Measurements from ENCODE around the gene INPP5E. TPM values are rescaled to one million over a fixed set of nuclear protein-coding genes. Genes with fewer than 3 reads are reported as not detected.

The INPP5E gene
- total RNA-seq, 1 donor: 8.3 TPM

DNA sequence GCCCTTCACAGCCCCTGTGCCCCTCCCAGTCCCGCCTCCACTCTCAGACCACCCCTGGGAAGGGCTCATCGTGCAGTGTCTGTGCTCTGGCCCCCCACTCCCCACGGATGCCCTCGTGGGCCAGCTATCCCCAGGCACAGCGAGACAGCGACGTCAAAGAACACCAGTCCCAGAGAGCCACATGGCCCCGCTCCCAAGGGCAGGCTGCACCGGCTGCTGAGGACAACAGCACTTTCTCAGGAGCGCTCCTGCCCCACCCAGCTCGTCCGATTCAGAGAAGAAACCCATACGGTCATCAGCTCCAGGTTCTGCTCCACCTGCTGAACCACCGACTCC is 34.9 kb downstream of the INPP5E start:
- no peak overlapping the region for H3K4me2 ChIP-seq (ENCODE audit: insufficient read depth, low read length)

DNA sequence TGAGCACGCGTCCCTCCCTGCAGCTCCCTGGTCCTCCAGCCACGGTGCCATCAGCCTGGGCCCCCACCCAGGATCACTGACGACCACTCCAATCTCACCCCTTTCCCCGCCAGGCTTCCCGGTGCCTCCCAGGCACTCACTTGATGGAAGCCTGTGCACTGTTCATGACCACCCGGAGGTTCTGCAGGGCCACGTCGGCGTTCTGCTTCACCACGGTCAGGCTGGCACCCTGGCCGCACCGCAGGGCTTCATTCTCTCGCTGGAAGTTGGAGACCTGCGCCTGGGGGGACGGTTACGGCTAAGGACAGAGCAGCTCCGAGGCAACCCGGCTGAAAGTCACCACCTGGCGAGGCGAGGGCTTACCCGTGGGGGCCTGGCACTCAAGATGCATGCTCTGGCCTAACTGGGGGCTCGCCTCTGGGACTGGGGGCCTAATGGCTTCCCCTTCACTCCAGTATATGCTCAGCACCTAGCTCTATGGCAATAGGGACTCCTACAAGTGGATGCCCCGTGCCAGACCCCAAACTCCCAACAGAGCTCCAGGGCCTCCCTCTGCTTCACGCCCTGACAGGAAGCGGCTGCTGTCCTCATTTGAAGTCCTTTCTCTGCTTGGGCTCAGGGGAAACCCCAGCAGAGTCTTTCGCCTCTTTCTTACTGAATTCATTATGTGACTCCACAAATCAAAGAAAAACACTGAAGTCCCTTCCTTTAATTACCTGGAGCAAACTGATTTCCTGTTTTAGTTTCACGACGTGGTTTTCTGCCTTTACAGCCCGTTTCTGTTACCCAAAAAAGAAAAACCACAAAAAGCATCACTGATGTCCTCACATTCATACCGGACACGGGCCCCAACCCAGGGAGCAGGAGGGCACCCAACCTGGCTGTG is 35.5 kb downstream of the INPP5E start:
- peaks cover 4% of the 10 kb centered on the region for H4K20me1 ChIP-seq (ENCODE audit: insufficient read depth, low read length)
- TF ChIP-seq, protein P1, sequence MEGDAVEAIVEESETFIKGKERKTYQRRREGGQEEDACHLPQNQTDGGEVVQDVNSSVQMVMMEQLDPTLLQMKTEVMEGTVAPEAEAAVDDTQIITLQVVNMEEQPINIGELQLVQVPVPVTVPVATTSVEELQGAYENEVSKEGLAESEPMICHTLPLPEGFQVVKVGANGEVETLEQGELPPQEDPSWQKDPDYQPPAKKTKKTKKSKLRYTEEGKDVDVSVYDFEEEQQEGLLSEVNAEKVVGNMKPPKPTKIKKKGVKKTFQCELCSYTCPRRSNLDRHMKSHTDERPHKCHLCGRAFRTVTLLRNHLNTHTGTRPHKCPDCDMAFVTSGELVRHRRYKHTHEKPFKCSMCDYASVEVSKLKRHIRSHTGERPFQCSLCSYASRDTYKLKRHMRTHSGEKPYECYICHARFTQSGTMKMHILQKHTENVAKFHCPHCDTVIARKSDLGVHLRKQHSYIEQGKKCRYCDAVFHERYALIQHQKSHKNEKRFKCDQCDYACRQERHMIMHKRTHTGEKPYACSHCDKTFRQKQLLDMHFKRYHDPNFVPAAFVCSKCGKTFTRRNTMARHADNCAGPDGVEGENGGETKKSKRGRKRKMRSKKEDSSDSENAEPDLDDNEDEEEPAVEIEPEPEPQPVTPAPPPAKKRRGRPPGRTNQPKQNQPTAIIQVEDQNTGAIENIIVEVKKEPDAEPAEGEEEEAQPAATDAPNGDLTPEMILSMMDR (IDR thresholded peaks at IDR 0.05; ENCODE audit: extremely low read depth, low read depth, low read length): no peak

More for the DNA sequence above, 34.9 kb downstream of the INPP5E start:
- no peak overlapping the region for H3K4me3 ChIP-seq (ENCODE audit: insufficient read depth, low read length)
- H3K4me1 ChIP-seq (ENCODE audit: insufficient read depth, low read length): peaks cover 12% of the 10 kb centered on the region
- TF ChIP-seq, protein P1 (IDR thresholded peaks at IDR 0.05; ENCODE audit: extremely low read depth, low read depth, low read length): no peak
- no peak for DNase-seq (ENCODE audit: insufficient read length, low spot score, missing footprints)
- H2AFZ ChIP-seq (ENCODE audit: low read length): no peak overlapping the region
- peaks cover 20% of the 10 kb centered on the region for H3K79me2 ChIP-seq (ENCODE audit: insufficient read depth, low read length)
- H3K27me3 ChIP-seq (ENCODE audit: insufficient read depth, low read length): no peaks in the 10 kb centered on the region
- H4K20me1 ChIP-seq (ENCODE audit: insufficient read depth, low read length): no peaks in the 10 kb centered on the region
- no peaks in the 10 kb centered on the region for H3K9me3 ChIP-seq (ENCODE audit: low read depth, low read length)
- no peak overlapping the region for H3K27ac ChIP-seq (ENCODE audit: low read depth, low read length)
- peaks cover 55% of the 10 kb centered on the region for H3K36me3 ChIP-seq (ENCODE audit: insufficient read depth, low read length)

DNA sequence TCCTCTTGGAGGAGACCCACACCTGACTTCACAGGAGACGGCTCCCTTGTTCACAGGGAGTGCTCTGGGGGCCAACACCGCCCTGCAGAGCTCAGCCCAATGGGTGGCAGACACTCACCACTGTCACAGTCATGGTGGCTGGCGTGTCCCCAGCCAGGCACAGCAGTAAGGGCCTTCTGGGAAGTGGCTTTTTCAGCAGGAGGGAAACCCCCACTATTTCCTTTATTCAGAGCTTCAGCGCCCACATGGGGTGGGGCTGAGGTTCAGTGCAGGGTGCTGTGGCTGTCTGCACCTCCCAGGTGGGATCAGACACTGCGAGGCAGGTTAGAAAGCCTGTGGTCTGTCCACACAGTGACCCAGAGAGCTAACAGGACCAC is 36.1 kb downstream of the INPP5E start:
- no peak for DNase-seq (ENCODE audit: insufficient read length, low spot score, missing footprints)
- H3K36me3 ChIP-seq (ENCODE audit: insufficient read depth, low read length): peaks cover 57% of the 10 kb centered on the region
- TF ChIP-seq, protein P1 (IDR thresholded peaks at IDR 0.05; ENCODE audit: extremely low read depth, low read depth, low read length): no peak
- H3K79me2 ChIP-seq (ENCODE audit: insufficient read depth, low read length): peaks cover 23% of the 10 kb centered on the region
- H3K4me3 ChIP-seq (ENCODE audit: insufficient read depth, low read length): no peak overlapping the region
- no peaks in the 10 kb centered on the region for H3K9me3 ChIP-seq (ENCODE audit: low read depth, low read length)
- H4K20me1 ChIP-seq (ENCODE audit: insufficient read depth, low read length): peaks cover 11% of the 10 kb centered on the region
- H3K27me3 ChIP-seq (ENCODE audit: insufficient read depth, low read length): no peaks in the 10 kb centered on the region
- H2AFZ ChIP-seq (ENCODE audit: low read length): no peak overlapping the region
- H3K4me1 ChIP-seq (ENCODE audit: insufficient read depth, low read length): peaks cover 13% of the 10 kb centered on the region
- H3K4me2 ChIP-seq (ENCODE audit: insufficient read depth, low read length): no peak overlapping the region
- H3K27ac ChIP-seq (ENCODE audit: low read depth, low read length): no peak overlapping the region

More for the DNA sequence above, 35.5 kb downstream of the INPP5E start:
- H2AFZ ChIP-seq (ENCODE audit: low read length): no peak overlapping the region
- no peaks in the 10 kb centered on the region for H3K9me3 ChIP-seq (ENCODE audit: low read depth, low read length)
- H3K36me3 ChIP-seq (ENCODE audit: insufficient read depth, low read length): peaks cover 55% of the 10 kb centered on the region
- no peak overlapping the region for H3K27ac ChIP-seq (ENCODE audit: low read depth, low read length)
- DNase-seq (ENCODE audit: insufficient read length, low spot score, missing footprints): no peak
- H3K4me3 ChIP-seq (ENCODE audit: insufficient read depth, low read length): no peak overlapping the region
- no peak overlapping the region for H3K4me2 ChIP-seq (ENCODE audit: insufficient read depth, low read length)
- H3K4me1 ChIP-seq (ENCODE audit: insufficient read depth, low read length): peaks cover 7% of the 10 kb centered on the region
- no peaks in the 10 kb centered on the region for H3K27me3 ChIP-seq (ENCODE audit: insufficient read depth, low read length)
- peaks cover 21% of the 10 kb centered on the region for H3K79me2 ChIP-seq (ENCODE audit: insufficient read depth, low read length)

DNA sequence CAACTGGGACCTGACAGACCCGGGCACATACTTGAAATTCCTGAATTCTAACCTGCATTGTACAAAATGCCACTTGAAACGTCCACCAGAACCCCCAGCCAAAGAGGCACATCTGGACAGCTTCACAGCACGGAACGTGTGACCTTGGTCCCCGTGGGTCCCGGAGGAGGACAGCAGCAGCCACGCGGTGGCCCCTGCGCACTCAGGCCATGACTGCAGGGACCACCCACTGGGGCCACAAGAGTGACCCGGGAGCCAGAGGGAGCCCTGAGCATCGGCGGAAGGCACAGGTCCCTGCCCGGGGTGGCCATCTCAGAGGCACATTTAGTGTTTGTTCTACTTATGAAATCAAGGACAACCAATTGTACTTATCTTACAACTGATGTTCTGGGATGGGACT is 37.6 kb downstream of the INPP5E start:
- H3K4me3 ChIP-seq (ENCODE audit: insufficient read depth, low read length): no peak overlapping the region

More for the DNA sequence above, 37.6 kb downstream of the INPP5E start:
- Histone ChIP-seq H3K9me3 (ENCODE audit: low read depth, low read length) (no peaks in the 10 kb centered on the region), H4K20me1 (ENCODE audit: insufficient read depth, low read length) (peaks cover 16% of the 10 kb centered on the region), H3K4me2 (ENCODE audit: insufficient read depth, low read length) (no peak overlapping the region), H3K4me1 (ENCODE audit: insufficient read depth, low read length) (peaks cover 14% of the 10 kb centered on the region), H3K27me3 (ENCODE audit: insufficient read depth, low read length) (no peaks in the 10 kb centered on the region), H3K36me3 (ENCODE audit: insufficient read depth, low read length) (peaks cover 58% of the 10 kb centered on the region), H3K27ac (ENCODE audit: low read depth, low read length) (no peak overlapping the region), H3K79me2 (ENCODE audit: insufficient read depth, low read length) (peaks cover 27% of the 10 kb centered on the region), H2AFZ (ENCODE audit: low read length) (no peak overlapping the region)
- TF ChIP-seq, protein P1 (IDR thresholded peaks at IDR 0.05; ENCODE audit: extremely low read depth, low read depth, low read length): no peak
- DNase-seq (ENCODE audit: insufficient read length, low spot score, missing footprints): no peak

Data from osteoblast (primary cell).